ENCODE data around the gene CCDC28B. TPM values are rescaled to one million over a fixed set of nuclear protein-coding genes. Genes with fewer than 3 reads are reported as not detected.
A peak's percentile ranks its signal among the peaks of the same experiment; 100 is the strongest.

The CCDC28B gene
- total and polyA plus RNA-seq, 2 of the 13 experiments (the other 11 are each of a cell fraction or from before 2014, with no cell fraction given), result 2.6 to 3.5 TPM

DNA sequence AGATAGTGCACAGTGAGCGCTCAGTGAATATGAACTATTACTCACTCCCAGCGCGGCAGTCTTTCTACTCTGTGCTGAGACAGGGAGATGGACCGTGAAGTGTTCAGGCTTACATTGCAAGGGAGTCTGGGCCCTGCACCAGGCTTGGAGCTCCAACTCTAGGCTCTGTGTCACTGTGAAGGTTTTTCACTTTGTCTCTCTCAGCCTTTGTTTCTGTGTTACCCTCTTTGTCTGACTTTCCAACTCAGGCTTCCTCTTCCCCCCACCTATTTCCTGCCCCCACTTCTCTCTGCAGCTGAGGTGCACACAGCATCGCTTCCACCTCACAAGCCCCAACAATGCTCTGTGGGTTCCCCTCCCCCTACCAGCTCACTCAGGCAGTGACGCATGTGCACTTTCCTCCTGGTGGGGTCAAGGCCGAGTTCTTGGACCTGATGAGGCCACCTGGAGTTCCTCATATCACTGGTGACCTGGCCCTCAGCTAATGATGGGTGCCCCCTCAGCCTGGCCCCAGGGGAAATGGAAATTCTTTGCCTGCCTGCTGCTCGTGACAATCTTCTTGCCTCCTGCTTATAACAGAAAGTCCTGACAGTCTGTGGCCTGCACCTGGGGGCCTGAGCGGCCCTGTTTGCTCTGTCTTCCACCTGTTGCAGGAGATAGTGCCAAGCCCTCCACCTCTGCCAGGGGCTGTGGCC is 49.6 kb downstream of the CCDC28B start (continued):
- 0 out of 2 replicates have a peak, but pooled peaks have one; percentile 57 for TF ChIP-seq ZNF543 (CRISPR knock-in tag; IDR thresholded peaks at IDR 0.05)
- TF ChIP-seq RFXAP (CRISPR knock-in tag; IDR thresholded peaks at IDR 0.05; ENCODE audit: borderline replicate concordance), result peak; percentile 58; the same call in 1 of the 2 replicates
- TF ChIP-seq, protein P1, sequence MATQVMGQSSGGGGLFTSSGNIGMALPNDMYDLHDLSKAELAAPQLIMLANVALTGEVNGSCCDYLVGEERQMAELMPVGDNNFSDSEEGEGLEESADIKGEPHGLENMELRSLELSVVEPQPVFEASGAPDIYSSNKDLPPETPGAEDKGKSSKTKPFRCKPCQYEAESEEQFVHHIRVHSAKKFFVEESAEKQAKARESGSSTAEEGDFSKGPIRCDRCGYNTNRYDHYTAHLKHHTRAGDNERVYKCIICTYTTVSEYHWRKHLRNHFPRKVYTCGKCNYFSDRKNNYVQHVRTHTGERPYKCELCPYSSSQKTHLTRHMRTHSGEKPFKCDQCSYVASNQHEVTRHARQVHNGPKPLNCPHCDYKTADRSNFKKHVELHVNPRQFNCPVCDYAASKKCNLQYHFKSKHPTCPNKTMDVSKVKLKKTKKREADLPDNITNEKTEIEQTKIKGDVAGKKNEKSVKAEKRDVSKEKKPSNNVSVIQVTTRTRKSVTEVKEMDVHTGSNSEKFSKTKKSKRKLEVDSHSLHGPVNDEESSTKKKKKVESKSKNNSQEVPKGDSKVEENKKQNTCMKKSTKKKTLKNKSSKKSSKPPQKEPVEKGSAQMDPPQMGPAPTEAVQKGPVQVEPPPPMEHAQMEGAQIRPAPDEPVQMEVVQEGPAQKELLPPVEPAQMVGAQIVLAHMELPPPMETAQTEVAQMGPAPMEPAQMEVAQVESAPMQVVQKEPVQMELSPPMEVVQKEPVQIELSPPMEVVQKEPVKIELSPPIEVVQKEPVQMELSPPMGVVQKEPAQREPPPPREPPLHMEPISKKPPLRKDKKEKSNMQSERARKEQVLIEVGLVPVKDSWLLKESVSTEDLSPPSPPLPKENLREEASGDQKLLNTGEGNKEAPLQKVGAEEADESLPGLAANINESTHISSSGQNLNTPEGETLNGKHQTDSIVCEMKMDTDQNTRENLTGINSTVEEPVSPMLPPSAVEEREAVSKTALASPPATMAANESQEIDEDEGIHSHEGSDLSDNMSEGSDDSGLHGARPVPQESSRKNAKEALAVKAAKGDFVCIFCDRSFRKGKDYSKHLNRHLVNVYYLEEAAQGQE (IDR thresholded peaks at IDR 0.05; ENCODE audit: borderline replicate concordance in 1 of 2, low read depth in 1 of 2, low read length in 2 of 2), result peak in 1 of 2 experiments; percentile 50; a peak in 1 of 4 replicates
- TF ChIP-seq, protein P2, sequence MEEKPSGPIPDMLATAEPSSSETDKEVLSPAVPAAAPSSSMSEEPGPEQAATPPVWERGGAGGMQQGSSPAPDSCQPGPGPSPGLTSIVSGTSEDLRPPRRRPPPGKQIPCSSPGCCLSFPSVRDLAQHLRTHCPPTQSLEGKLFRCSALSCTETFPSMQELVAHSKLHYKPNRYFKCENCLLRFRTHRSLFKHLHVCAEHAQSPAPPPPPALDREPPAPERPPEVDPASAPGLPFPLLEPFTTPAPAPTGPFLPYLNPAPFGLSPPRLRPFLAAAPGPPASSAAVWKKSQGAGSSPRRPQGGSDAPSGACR (CRISPR knock-in tag; IDR thresholded peaks at IDR 0.05), result peak; percentile 81; the same call in 1 of the 2 replicates
- no peak for TF ChIP-seq ARNT2 (CRISPR knock-in tag; IDR thresholded peaks at IDR 0.05; ENCODE audit: low read depth)
- TF ChIP-seq, protein P3, sequence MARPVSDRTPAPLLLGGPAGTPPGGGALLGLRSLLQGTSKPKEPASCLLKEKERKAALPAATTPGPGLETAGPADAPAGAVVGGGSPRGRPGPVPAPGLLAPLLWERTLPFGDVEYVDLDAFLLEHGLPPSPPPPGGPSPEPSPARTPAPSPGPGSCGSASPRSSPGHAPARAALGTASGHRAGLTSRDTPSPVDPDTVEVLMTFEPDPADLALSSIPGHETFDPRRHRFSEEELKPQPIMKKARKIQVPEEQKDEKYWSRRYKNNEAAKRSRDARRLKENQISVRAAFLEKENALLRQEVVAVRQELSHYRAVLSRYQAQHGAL (CRISPR knock-in tag; IDR thresholded peaks at IDR 0.05; ENCODE audit: not compliant biosample characterization), result no peak
- no peak for TF ChIP-seq ZNF530 (CRISPR knock-in tag; IDR thresholded peaks at IDR 0.05; ENCODE audit: low read depth)
- TF ChIP-seq RFXANK (CRISPR knock-in tag; IDR thresholded peaks at IDR 0.05), result peak; percentile 70; the same call in 1 of the 2 replicates
- TF ChIP-seq, protein P4, sequence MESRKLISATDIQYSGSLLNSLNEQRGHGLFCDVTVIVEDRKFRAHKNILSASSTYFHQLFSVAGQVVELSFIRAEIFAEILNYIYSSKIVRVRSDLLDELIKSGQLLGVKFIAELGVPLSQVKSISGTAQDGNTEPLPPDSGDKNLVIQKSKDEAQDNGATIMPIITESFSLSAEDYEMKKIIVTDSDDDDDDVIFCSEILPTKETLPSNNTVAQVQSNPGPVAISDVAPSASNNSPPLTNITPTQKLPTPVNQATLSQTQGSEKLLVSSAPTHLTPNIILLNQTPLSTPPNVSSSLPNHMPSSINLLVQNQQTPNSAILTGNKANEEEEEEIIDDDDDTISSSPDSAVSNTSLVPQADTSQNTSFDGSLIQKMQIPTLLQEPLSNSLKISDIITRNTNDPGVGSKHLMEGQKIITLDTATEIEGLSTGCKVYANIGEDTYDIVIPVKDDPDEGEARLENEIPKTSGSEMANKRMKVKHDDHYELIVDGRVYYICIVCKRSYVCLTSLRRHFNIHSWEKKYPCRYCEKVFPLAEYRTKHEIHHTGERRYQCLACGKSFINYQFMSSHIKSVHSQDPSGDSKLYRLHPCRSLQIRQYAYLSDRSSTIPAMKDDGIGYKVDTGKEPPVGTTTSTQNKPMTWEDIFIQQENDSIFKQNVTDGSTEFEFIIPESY (CRISPR knock-in tag; IDR thresholded peaks at IDR 0.05), result no peak
- no peak for TF ChIP-seq CC2D1A (CRISPR knock-in tag; IDR thresholded peaks at IDR 0.05)
- TF ChIP-seq GTF3A (CRISPR knock-in tag; conservative IDR thresholded peaks at IDR 0.05), result no peak
- TF ChIP-seq, protein P5, sequence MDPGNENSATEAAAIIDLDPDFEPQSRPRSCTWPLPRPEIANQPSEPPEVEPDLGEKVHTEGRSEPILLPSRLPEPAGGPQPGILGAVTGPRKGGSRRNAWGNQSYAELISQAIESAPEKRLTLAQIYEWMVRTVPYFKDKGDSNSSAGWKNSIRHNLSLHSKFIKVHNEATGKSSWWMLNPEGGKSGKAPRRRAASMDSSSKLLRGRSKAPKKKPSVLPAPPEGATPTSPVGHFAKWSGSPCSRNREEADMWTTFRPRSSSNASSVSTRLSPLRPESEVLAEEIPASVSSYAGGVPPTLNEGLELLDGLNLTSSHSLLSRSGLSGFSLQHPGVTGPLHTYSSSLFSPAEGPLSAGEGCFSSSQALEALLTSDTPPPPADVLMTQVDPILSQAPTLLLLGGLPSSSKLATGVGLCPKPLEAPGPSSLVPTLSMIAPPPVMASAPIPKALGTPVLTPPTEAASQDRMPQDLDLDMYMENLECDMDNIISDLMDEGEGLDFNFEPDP (CRISPR knock-in tag; conservative IDR thresholded peaks at IDR 0.05), result no peak
- no peak; the same call in 1 of the 2 replicates for TF ChIP-seq YEATS2 (CRISPR knock-in tag; IDR thresholded peaks at IDR 0.05; ENCODE audit: borderline replicate concordance)
- peak; percentile 97 for TF ChIP-seq NR2F6 (IDR thresholded peaks at IDR 0.05)
- peak; percentile 99 for TF ChIP-seq NR2F6 (CRISPR knock-in tag; IDR thresholded peaks at IDR 0.05)
- peak; percentile 61 for TF ChIP-seq ZFY (CRISPR knock-in tag; IDR thresholded peaks at IDR 0.05)
- TF ChIP-seq HMG20B (CRISPR knock-in tag; conservative IDR thresholded peaks at IDR 0.05), result no peak
- no peak for TF ChIP-seq ATF7-NPFF (CRISPR knock-in tag; IDR thresholded peaks at IDR 0.05; ENCODE audit: low read depth)
- no peak for TF ChIP-seq FIP1L1 (IDR thresholded peaks at IDR 0.05; ENCODE audit: borderline replicate concordance, insufficient read depth, low read depth, low read length)
- peak; percentile 85; the same call in 1 of the 2 replicates for TF ChIP-seq ZNF124 (CRISPR knock-in tag; IDR thresholded peaks at IDR 0.05)
- no peak; the same call in 1 of the 2 replicates for TF ChIP-seq SAFB2 (CRISPR knock-in tag; IDR thresholded peaks at IDR 0.05; ENCODE audit: borderline replicate concordance, low read depth)
